TTC549 (cell line): Measurements from ENCODE around the gene PRR14.
"Not testable (repeated sequence)": the region's sequence is repeated elsewhere in the genome, so short reads cannot be mapped to it uniquely, and the experiment has no call there.

Experiments used
- FAIRE-seq: peaks from 2 replicates; lab custom pipeline; 2012; peaks lifted over from hg19 to GRCh38; lab: Jason Lieb, UNC

PRR14 gene

DNA sequence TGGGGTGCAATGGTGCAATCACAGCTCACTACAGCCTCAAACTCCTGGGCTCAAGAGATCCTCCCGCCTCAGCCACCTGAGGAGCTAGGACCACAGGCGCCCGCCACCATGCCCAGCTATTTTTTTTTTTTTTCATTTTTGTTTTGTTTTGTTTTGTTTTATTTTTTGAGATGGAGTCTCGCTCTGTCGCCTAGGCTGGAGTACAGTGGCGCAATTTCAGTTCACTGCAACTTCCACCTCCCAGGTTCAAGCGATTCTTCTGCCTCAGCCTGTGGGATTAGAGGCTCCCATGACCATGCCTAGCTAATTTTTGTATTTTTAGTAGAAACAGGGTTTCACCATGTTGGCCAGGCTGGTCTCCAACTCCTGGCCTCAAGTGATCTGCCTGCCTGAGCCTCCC is 18.3 kb upstream of the PRR14 start:
- not testable (repeated sequence) for FAIRE-seq

DNA sequence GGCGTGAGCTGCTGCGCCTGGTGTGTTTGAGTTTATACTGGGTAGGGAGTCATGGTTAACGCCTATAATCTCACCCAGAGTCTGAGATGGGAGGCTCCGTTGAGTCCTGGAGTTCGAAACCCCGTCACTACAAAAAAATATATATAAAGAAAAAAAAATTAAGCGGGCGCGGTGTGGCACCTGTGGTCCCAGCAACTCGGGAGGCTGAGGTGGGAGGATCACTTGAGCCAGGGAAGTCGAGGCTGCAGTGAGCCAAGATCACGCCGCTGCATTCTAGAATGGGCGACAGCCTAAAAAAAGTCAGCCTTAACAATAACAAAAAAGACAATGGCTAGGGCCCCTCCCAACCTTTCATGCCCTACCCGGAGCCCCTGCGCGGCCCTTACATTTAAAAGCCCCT is 17.2 kb upstream of the PRR14 start:
- FAIRE-seq = no peak

DNA sequence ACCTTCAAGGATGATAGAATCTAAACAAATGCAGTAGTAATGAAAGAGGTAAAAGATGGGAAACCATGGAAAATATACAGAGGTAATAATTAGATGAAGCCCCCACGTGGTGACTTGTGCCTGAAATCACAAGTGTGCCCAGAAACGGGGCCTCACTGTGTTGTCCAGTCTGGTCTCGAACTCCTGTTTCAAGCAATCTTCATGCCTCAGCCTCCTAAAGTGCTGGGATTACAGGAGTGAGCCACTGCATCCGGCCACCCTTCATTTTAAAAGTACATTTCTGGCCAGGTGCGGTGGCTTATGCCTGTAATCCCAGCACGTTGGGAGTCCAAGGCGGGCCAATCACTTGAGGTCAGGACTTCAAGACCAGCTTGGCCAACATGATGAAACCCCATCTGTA is 14.2 kb upstream of the PRR14 start:
- no peak for FAIRE-seq

DNA sequence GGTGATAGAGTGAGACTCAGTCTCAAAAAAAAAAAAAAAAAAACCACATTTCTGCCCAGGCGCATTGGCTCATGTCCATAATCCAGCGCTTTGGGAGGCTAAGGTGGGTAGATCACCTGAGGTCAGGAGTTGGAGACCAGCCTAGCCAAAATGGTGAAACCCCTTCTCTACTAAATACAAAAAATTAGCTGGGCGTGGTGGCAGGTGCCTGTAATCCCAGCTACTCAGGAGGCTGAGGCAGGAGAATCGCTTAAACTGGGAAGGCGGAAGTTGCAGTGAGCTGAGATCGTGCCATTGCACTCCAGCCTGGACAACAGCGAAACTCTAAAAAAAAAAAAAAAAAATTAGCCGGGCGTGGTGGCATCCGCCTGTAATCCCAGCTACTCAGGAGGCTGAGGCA is 13.6 kb upstream of the PRR14 start:
- FAIRE-seq = not testable (repeated sequence)

DNA sequence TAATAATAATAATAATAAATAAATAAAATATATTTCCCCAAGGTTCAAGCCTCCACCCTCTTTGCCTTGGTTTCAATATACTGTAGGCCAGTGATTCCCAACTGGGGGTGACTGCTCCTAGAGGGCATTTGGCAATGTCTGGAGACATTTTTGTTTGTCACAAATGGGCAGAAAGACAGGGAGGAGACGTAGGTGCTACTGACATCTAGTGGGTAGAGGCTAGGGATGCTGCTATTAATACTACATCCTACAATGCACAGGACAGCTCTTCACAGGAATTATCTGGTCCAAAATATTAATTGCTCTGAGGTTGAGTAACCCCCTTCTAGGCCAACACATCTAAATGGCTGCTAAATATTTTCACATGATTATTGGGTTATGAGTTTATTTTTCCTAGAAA is 12.8 kb upstream of the PRR14 start:
- FAIRE-seq = no peak

DNA sequence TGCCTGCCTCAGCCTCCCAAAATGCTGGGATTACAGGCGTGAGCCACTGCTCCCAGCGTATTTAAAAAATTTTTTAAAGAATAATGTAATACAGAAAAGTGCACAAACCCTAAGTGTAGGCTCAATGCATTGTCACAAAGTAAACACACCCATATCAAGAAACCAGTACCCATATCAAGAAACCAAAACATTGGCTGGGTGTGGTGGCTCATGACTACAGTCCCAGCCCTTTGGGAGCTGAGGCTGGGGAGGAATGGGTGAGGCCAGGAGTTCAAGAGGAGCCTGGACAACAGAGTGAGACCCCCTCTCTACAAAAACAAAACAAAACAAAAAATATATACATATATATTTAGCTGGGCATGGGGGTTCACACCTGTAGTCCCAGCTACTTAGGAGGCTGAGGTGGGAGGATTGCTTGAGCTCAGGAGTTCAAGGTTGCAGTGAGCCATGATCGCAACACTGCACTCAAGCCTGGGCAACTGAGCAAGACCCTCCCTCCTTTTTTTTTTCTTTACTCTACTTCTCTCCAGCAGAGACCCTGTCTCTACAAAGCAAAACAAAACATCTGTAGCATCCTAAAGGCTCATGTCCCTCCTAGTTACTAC is 9.3 kb upstream of the PRR14 start:
- FAIRE-seq = no peak

DNA sequence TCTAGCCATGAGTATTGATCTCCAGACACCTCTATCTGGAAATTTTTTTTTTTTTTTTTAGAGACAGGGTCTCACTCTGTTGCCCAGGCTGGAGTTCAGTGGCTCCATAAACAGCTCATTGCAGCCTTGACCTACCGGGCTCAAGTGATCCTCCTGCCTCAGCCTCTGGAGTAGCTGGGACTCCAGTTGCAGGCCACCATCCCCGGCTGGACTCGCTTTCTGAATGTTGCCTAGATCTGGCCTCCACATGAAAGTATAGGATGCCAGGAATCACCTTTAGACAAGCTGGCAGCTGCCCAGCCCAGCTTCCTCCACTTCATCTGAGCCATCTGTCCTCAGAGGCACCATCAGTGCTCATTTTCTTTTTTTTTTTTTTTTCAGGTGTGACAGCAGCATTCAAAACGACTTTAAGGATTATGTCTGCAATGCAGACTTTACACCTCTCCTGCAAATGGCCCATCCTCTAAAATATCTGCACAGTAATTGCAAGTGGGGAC is 6.4 kb upstream of the PRR14 start:
- no peak for FAIRE-seq

DNA sequence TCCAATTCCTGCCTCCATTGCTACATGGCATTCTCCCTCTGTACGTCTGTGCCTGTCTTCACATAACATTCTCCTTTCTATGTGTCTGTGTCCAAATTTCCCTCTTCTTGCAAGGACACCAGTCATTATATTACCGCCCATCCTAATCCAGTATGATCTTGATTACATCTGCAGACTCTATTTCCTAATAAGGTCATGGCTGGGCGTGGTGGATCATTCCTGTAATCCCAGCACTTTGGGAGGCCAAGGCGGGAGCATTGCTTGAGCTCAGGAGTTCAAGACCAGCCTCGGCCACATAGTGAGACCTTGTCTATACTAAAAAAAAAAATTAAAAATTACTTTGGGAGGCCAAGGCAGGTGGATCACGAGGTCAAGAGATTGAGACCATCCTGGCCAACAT is 5.0 kb upstream of the PRR14 start:
- FAIRE-seq = no peak

DNA sequence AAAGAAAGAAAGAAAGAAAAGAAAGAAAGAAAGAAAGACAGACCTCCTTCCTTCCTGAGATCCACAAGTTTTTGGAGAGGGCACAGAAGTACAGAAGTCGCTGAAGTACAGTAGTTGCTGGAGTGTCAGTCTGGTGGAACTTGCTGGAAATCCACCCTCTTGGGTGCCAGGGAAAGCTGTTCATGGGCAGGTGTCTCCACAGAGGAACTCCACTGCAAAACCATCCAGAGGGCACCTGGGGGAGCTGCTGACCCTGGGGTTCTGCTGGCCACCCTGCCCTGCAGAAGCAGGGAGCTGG is 3.5 kb upstream of the PRR14 start:
- FAIRE-seq = no peak

DNA sequence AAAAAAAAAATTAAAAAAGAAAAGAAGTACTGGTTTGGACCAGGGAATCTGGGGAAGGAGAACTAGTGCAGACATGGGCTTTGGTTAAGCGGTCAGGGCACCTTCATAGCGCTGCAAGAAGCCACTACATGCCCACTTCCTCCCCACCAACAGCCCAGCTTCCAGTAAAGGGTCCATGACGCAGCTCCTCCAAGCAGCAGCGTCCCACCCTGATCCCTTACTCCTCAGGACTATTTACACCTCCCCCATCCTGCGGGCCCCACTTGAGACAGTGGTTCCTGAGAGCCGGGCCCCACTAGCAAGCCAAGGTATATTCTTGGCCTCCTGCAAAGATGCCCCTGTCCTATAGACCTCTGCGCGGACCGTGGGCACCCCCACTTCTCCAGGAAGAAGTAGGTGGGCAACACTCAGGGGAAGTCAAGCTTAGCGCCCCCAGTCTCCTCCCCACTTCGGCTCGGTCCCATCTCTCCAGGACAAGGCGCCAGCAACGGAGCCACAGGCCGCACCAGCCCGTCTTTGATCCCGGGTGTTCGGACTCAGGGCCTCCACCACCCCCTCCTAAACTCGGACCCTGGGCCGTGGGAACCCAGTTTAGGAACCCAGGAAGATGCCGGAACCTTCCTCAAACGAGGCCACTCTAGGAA is 913 bp upstream of the PRR14 start:
- no peak for FAIRE-seq

DNA sequence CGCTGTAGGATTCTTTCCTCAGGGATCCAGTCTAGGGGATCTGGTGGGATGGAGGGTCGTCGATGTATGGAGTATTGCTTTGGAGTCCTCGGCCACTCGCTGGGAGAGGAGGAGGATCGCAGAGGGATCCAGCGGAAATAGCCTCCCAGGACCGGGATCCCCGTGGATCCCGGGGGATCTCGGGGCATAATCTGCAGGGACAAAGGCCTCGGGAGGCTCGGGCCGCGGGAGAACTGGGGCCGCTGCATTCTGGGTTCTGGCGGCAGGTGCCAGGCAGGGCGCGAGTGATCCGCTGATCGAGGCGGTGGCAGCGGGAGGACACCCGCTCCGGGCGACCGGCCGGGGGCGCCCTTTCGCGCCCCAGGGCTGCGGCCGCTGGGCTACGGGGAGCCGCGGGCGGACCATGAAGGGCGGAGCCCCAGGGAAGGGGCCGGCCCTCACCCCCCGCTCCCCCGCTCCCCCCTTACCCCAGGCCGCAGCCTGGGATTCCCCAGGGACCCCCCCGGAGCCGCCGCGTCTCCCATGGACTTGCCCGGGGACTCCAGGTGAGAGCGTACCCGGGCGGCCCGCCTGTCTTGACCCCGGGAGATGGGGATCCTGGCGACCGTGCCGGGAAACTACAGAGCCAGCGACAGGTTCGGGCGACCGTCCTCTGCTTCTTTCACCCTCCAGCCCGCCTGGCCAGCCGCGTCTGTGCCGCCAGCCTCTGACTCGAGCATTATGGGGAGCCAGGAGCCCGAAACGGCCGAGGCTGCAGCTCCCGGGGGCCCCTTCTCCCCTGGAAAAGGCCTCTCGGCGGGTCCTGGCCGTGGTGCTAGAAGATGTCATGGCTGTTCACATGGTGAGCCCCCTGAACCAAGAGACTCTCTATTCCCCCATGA is 604 bp downstream of the PRR14 start:
- no peak for FAIRE-seq

DNA sequence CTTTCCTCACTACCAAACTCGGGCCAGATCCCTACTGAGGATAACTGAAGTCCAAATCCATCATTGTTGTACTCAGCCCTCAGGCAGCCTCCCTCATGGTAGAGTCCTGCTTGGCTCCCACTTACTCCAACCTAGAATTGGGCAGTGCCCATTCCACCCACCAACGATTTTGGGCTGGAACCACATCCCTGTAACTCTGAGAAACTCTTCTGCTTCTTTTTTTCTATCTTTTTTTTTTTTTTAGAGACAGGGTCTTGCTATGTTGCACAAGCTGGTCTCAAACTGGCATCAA is 1.2 kb downstream of the PRR14 start:
- no peak for FAIRE-seq

DNA sequence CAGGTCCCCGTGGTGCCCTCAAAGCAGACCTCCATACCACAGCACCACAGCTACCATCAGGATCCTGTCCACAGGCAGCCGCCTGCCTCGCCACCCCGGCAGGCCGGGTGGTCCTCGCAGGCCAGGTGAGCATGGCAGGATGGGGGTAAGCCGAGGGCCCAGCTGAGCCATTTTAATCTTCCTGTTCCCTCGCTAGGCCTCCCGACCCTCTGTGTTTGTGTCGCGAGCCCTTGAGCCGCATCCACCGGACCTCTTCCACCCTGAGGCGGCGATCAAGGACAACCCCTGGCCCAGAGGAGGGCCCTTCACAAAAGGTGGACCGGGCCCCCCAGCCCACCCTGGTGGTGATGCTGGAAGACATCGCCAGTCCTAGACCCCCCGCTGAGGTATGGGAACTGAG is 2.0 kb downstream of the PRR14 start:
- no peak for FAIRE-seq

DNA sequence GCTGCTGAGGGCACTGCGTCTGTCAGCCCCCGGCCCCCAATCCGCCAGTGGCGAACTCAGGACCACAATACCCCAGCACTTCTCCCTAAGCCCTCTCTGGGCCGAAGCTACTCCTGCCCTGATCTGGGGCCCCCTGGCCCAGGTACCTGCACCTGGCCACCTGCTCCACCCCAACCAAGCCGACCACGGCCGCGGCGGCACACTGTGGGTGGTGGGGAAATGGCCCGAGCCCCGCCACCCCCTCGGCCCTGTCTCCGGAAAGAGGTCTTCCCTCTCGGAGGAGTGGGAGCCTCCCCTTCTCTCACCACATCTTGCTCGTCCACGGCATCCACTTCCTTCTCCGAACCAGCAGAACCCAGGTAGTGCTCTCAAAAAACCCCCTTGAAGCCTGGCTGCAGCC is 4.1 kb downstream of the PRR14 start:
- FAIRE-seq = no peak

DNA sequence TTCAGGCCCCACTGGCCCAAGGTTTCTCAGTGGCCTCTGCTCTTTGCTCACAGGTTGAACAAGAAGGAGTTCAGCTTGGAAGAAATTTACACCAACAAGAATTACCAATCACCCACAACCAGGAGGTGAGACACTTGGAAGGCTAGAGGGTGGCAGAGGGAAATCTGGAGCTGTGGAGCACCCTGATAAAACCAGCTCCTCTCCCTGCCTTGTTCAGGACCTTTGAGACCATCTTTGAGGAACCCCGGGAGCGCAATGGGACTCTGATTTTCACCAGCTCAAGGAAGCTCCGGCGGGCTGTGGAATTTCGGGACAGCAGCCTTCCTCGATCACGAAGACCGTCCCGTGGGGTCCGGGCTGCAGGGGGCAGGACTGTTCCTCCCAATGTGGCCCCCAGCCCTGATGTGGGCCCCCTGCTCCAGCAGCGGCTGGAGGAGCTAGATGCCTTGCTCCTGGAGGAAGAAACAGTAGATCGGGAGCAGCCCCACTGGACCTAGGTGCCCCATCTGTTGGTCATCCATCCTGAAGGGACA is 5.1 kb downstream of the PRR14 start:
- no peak for FAIRE-seq

DNA sequence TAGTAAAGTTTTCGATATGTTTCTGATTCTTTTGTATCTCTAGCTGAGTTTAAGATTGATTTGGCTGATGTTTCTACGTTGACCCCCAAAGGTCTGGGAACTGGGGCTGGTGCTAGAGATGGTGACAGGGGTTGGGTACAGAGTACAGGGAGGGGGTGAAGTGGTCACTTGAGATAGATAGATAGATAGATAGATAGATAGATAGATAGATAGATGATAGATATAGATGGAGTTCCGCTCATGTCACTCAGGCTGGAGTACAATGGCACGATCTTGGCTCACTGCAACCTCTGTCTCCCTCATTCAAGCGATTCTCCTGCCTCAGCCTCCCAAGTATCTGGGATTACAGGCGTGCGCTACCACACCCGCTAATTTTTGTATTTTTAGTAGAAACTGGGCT is 5.6 kb downstream of the PRR14 start:
- FAIRE-seq = no peak

DNA sequence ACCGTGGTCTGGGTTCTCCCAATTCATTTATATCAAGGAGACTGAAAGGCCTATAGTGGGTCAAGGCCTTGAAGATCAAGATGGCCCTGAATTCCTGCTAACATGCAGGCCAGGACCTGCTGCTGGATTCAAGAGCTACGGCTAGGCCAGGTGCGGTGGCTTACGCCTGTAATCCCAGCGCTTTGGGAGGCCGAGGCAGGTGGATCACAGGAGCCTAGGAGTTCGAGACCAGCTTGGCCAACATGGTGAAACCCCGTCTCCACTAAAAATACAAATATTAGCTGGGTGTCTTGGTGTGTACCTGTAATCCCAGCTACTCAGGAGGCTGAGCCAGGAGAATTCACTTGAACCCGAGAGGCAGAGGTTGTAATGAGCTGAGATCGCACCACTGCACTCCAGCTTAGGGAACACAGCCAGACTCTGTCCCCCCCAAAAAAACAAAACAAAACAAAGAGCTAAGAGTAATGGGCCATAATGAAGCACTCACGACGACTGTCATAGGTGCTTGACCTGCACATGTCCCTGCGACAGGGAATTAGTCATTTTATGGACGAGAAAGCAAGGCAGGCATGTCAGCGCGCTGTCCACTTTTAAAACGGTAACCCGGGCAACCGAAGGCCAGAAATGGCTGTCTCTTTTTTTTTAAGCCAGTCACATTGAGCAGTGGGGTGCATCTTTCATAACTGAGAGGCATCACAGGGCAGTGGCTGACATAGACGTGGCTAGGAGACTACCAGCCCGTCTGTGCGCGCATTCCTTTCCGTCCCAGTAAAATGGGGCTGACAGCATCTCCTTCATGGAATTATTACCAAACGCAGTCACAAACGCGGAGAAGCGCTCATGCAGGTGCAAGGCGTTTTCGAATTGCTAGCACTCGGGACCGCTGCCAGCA is 6.5 kb downstream of the PRR14 start:
- FAIRE-seq = no peak

DNA sequence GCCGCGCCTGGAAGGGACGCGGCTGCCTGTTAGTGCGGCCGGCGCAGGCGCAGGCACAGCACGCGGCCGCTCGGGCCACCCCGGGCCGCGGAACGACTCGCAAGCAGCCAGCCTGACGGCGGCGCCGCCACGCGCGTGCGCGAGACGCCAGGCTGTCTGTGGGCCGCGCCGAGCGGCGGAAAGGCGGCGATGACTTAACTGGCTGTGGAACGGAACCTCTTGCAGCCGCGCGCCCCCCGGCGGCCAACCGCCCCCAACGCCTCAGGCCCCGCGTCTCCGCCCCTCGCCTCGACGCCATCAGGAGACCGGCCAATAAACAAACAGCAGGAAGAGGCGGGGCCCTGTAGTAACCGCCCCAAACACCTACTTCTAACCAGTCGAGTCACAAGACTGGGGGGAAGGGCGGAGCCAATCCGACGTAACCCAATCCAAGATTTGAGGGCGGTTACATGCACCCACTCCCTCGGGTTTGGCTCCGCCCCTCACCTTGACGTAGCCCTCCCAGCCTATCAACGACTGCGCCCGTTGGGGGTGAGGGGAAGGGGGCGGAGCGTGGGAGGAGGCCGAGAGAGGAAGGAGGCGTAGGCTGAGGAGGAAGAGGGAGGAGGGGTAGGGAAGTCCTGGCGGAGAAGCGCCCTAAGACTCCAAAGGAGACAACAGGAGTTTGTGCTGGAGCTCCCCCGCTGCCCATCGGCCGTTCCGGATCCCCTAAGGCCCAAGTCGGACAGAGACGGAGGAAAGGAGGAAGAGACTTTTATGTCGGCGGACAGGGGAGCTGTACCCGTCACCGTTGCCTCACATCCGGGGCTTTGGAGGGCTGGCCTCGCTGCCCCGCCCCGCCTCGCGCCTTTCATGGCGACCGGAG is 7.3 kb downstream of the PRR14 start, which contains the start of gene FBRS:
Gene FBRS (plus strand): TSS at position 566 of the 865 bp plus-strand sequence. CDS start 1,088 bp downstream, outside the sequence.
- FAIRE-seq = peak; percentile 96

DNA sequence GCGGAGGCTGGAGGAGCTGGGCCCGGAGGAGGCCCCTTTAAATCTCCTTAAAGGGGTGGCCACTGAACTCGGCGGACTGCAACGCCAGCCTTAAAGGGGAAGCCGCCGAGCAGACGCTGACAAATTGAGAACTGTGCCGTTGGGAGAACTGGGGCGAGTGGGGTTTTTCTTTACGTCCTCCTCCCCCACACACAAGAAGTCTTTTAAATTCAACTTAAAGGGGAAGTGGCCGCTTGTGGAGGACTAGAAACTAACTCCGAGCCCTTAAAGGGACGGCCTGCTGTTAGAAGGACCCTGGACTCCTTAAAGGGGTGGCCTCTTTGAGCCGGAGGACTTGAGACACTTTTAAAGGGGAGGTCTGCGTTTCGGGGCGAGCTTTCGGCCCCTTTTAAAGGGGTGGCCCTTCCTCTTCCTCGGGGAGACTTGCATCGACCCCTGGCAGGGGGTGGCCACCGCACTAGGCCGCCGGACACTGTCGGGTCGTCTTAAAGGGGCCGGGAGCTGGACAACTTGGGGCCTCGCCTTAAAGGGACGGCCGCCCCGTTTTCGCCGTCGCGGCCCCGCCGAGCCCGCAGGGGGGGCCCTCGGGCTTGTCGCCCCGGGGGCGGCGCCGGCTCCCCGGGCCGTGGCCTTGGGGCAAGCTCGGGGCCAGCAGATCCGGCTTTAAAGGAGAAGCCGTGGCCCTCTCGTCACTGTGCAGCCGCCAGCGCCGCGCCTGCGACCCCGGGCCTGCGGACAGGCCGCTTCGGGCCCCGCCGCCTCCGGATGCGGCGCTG is 8.2 kb downstream of the PRR14 start:
- FAIRE-seq = peak; percentile 73
